ENCODE results near the gene SLC32A1.

- TF ChIP-seq, protein P1, sequence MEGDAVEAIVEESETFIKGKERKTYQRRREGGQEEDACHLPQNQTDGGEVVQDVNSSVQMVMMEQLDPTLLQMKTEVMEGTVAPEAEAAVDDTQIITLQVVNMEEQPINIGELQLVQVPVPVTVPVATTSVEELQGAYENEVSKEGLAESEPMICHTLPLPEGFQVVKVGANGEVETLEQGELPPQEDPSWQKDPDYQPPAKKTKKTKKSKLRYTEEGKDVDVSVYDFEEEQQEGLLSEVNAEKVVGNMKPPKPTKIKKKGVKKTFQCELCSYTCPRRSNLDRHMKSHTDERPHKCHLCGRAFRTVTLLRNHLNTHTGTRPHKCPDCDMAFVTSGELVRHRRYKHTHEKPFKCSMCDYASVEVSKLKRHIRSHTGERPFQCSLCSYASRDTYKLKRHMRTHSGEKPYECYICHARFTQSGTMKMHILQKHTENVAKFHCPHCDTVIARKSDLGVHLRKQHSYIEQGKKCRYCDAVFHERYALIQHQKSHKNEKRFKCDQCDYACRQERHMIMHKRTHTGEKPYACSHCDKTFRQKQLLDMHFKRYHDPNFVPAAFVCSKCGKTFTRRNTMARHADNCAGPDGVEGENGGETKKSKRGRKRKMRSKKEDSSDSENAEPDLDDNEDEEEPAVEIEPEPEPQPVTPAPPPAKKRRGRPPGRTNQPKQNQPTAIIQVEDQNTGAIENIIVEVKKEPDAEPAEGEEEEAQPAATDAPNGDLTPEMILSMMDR (IDR thresholded peaks at IDR 0.05 in 8 of 11, conservative IDR thresholded peaks at IDR 0.05 in 3 of 11): no peak
- TF ChIP-seq POLR2A (IDR thresholded peaks at IDR 0.05) (no peak), POLR2AphosphoS5 (IDR thresholded peaks at IDR 0.05) (no peak)
These were observed 23.3 kb downstream of the SLC32A1 start for GRCh38 chr20:38747495-38748096.

Data from spleen (tissue), 7 donors.